ENCODE measurements around the gene DAB2IP.
A peak's percentile ranks its signal among the peaks of the same experiment; 100 is the strongest.

- no peak for TF ChIP-seq CTCF (IDR thresholded peaks at IDR 0.05; ENCODE audit: low read depth, low read length, poor library complexity, severe bottlenecking)
- peak; percentile 61 for TF ChIP-seq EZH2phosphoT487 (IDR thresholded peaks at IDR 0.05; ENCODE audit: borderline replicate concordance, low read length)
Observed at GRCh38 chr9:121651295-121652020, at the start of gene DAB2IP.
